Activated B cell treated with CpG ODN at 0.5 μM for 24 hours (primary cell): ENCODE results near the gene SPINT2. TPM values are rescaled to one million over a fixed set of nuclear protein-coding genes. Genes with fewer than 3 reads are reported as not detected.
"Not testable (repeated sequence)": the region's sequence is repeated elsewhere in the genome, so short reads cannot be mapped to it uniquely, and the experiment has no call there.

Experiments
- ATAC-seq: fragments of 200-7000 bp; cut with Tn5 transposase; one replicate; pipeline ENCODE4 v1.10.0; 2021; ENCODE audit warnings: low read depth, mild to moderate bottlenecking, moderate library complexity
- CTCF ChIA-PET: fragments of 350-600 bp; sonication (Branson Sonifier 250); formaldehyde crosslinking; loops from one replicate; lab custom pipeline; 2021; ENCODE audit warnings: antibody characterized with exemption; lab: Charles Lee
- POLR2A ChIA-PET: fragments of 350-600 bp; sonication (Branson Sonifier 250); formaldehyde crosslinking; loops from one replicate; lab custom pipeline; 2021; ENCODE audit warnings: antibody characterized with exemption; lab: Charles Lee
- DNase-seq: peaks from one replicate; pipeline ENCODE4 v3.0.0; 2022
- H3K27ac Mint-ChIP-seq: one replicate; pipeline ENCODE4 v1.8.0; 2020; ENCODE audit warnings: mixed read lengths
- H3K27me3 Mint-ChIP-seq: one replicate; pipeline ENCODE4 v1.8.0; 2021; ENCODE audit warnings: mixed read lengths
- H3K36me3 Mint-ChIP-seq: one replicate; pipeline ENCODE4 v1.8.0; 2021; ENCODE audit warnings: low read depth, mixed read lengths
- H3K4me1 Mint-ChIP-seq: one replicate; pipeline ENCODE4 v1.8.0; 2021; ENCODE audit warnings: mixed read lengths
- H3K4me3 Mint-ChIP-seq: one replicate; pipeline ENCODE4 v1.8.0; 2020; ENCODE audit warnings: mild to moderate bottlenecking, mixed read lengths
- H3K9me3 Mint-ChIP-seq: one replicate; pipeline ENCODE4 v1.8.0; 2020; ENCODE audit warnings: mixed read lengths
- intact Hi-C: fragments of 100-400 bp; cut with micrococcal nuclease; formaldehyde crosslinking; loops from one replicate; pipeline ENCODE4 v1.15.1; 2024
- total RNA-seq: library from RNA; stranded (reverse); gene quantifications from 2 replicates; pipeline ENCODE4 v1.2.3, GENCODE V29; 2022
- TF ChIP-seq, protein P1 (sequence below): fragments of 200-600 bp; IDR thresholded peaks from one replicate; pipeline ENCODE4 v1.8.0; 2022; ENCODE audit warnings: antibody characterized with exemption, mild to moderate bottlenecking

SPINT2 gene
- total RNA-seq, 1 donor from 2014 or later: 73.4 TPM

DNA sequence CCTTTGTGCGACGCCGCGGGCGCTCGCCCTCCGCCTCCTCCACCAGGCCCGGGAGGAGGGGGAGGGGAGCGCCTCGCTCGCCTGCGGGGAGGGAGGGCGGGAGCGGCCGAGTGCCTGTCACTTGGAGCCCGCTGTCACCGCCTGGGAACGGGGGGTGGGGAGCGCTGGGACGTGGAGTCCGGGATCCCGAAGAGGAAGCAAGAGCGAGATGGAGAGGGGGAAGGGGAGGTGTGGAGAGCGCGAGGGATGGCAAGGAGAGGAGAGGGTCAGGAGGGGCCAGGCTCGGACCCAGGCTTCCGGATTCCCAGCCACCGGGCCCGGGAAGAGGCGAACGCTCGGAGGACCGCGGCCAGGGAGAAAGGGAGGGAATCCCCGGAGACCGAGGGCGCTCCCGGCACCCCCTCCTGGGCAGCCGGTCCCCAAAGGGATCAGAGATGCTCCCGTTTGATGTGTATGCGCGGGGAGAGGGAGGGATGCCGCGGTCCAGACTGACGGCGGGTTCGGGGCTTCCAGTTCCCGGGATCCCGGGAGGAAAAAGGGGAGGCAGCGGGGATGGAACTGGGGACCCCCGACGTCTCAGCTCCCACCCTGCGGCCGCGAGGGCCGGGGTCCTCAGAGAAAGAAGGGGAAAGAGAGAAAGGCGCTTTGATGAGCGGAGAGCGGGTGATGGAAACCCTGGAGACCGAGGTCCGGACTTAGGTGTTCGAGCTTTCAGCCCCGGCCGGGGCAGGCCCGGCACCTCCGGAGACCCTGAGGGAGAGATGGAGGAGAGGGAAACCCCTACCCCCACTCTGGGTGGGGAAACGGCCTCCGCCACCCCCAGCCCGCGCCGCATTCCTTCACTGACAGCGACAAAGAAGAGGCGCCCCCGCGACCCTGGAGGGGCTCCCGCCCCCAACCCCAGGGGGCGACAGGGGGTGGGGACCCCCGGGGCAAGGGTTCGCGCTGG is 35.6 kb upstream of the SPINT2 start:
- DNase-seq: no peak
- TF ChIP-seq, protein P1, sequence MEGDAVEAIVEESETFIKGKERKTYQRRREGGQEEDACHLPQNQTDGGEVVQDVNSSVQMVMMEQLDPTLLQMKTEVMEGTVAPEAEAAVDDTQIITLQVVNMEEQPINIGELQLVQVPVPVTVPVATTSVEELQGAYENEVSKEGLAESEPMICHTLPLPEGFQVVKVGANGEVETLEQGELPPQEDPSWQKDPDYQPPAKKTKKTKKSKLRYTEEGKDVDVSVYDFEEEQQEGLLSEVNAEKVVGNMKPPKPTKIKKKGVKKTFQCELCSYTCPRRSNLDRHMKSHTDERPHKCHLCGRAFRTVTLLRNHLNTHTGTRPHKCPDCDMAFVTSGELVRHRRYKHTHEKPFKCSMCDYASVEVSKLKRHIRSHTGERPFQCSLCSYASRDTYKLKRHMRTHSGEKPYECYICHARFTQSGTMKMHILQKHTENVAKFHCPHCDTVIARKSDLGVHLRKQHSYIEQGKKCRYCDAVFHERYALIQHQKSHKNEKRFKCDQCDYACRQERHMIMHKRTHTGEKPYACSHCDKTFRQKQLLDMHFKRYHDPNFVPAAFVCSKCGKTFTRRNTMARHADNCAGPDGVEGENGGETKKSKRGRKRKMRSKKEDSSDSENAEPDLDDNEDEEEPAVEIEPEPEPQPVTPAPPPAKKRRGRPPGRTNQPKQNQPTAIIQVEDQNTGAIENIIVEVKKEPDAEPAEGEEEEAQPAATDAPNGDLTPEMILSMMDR: no peak
- intact Hi-C loops: loop anchor here (1.0 to 10.0 kb wide), 3 partner anchors 107 to 706 kb away; partner anchors contain the start of genes CATSPERG, EIF3K, MAP4K1 and MRPS12
- ATAC-seq: no peak
- H3K9me3 Mint-ChIP-seq: no peaks in the 10 kb centered on the region
- CTCF ChIA-PET: no interaction called here
- H3K36me3 Mint-ChIP-seq: no peaks in the 10 kb centered on the region
- peaks cover 46% of the 10 kb centered on the region for H3K27me3 Mint-ChIP-seq
- POLR2A ChIA-PET: no interaction called here
- H3K4me3 Mint-ChIP-seq: peak overlapping the region; percentile 62
- H3K4me1 Mint-ChIP-seq: peaks cover 28% of the 10 kb centered on the region
- H3K27ac Mint-ChIP-seq: no peak overlapping the region

DNA sequence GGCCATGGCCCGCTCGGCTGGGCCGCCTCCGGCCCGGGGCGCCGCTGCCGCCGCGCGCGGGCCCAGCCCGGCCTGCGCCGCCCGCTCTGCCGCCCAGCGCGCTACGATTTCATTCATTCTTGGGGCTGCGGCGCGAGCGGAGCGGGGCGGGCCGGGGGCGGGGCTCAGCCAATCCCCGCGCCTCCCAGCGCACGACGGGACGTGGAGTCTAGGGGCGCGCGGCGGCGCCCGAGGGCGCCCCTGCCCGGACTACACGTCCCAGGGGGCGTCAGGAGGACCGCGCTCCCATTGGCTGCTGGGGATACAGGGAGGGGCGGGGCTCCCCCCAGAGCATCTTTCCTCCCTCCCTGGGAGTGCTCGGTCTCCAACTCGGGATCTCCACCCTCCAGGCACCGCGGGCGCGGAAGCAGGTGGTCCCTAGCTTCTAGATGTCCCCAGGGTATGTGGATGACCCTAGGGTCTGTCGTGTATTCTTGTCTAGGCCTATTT is 34.7 kb upstream of the SPINT2 start:
- H3K4me3 Mint-ChIP-seq: no peak overlapping the region
- POLR2A ChIA-PET: interaction anchor here (0.7 to 1.0 kb wide), 2 partner anchors 196 to 323 kb away, joined by 7 to 8 read pairs; partner anchors contain the start of genes SIPA1L3 and WDR87
- H3K9me3 Mint-ChIP-seq: no peaks in the 10 kb centered on the region
- CTCF ChIA-PET: no interaction called here
- H3K36me3 Mint-ChIP-seq: no peaks in the 10 kb centered on the region
- peaks cover 40% of the 10 kb centered on the region for H3K27me3 Mint-ChIP-seq
- DNase-seq (peak; percentile 52), ATAC-seq (peak; percentile 87)
- intact Hi-C loops: loop anchor here (1.0 to 10.0 kb wide), 3 partner anchors 106 to 705 kb away; partner anchors contain the start of genes CATSPERG, EIF3K, MAP4K1 and MRPS12
- peaks cover 21% of the 10 kb centered on the region for H3K4me1 Mint-ChIP-seq
- TF ChIP-seq, protein P1: no peak
- H3K27ac Mint-ChIP-seq: no peak overlapping the region

DNA sequence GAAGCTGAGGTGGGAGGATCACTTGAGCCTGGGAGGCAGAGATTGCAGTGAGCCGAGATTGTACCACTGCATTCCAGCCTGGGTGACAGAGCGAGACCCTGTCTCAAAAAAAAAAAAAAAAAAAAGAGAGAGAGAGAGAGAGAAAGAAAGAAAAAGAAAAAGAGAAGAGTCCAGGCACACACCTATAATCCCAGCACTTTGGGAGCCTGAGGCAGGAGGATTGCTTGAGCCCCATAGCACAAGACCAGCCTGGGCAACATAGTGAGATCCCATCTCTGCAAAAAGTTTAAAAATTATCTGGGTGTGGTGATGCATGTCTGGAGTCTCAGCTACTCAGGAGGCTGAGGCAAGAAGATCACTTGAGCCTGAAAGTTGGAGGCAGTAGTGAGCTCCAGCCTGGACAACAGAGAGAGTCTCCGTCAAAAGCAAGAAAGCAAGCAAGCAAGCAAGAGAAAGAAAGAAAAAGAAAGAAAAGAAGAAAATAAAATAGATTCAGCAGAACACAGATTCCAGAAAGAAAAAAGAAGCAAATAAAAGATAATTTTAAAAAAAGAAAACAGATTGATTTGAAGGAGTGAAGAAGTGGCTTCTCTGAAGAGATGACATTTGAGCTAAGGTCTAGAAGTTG is 33.8 kb upstream of the SPINT2 start:
- Mint-ChIP-seq H3K4me1 (peaks cover 20% of the 10 kb centered on the region), H3K27me3 (peaks cover 36% of the 10 kb centered on the region)
- DNase-seq, intact Hi-C loops, H3K9me3 Mint-ChIP-seq, H3K4me3 Mint-ChIP-seq, CTCF ChIA-PET, H3K27ac Mint-ChIP-seq, ATAC-seq, H3K36me3 Mint-ChIP-seq: not testable (repeated sequence)
- POLR2A ChIA-PET: interaction anchor here (0.6 to 1.0 kb wide), 3 partner anchors 197 to 1661 kb away, joined by 3 to 8 read pairs (median 7); partner anchors contain the start of genes SIPA1L3 and WDR87

DNA sequence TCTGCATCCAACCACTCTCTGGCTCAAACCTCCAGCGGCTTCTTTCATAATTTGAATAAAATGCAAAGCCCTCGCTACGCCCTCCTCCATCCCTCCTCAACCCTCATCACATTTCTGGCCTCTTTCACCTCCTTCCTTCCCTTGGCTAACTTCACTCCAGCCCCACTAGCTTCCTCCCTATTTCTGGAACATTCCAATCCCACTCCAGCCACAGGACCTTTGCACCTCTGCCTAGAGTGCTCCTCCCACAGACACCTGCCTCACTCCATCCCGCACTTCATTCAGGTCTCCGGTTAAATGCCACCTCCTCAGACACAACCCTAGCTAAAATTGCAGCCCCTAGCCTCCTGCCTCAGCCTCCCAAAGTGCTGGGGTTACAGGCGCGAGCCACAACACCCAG is 32.5 kb upstream of the SPINT2 start:
- H3K9me3 Mint-ChIP-seq: no peaks in the 10 kb centered on the region
- no peak overlapping the region for H3K4me3 Mint-ChIP-seq
- DNase-seq: no peak
- H3K36me3 Mint-ChIP-seq: no peaks in the 10 kb centered on the region
- no peak for ATAC-seq
- intact Hi-C loops: no loop called here
- POLR2A ChIA-PET: no interaction called here
- no peak overlapping the region for H3K27ac Mint-ChIP-seq
- TF ChIP-seq, protein P1: no peak
- CTCF ChIA-PET: interaction anchor here (1.3 kb wide), 1 partner anchor 171 kb away, joined by 6 read pairs; the partner anchor contains the start of gene FAM98C
- peaks cover 27% of the 10 kb centered on the region for H3K27me3 Mint-ChIP-seq
- H3K4me1 Mint-ChIP-seq: peaks cover 16% of the 10 kb centered on the region

DNA sequence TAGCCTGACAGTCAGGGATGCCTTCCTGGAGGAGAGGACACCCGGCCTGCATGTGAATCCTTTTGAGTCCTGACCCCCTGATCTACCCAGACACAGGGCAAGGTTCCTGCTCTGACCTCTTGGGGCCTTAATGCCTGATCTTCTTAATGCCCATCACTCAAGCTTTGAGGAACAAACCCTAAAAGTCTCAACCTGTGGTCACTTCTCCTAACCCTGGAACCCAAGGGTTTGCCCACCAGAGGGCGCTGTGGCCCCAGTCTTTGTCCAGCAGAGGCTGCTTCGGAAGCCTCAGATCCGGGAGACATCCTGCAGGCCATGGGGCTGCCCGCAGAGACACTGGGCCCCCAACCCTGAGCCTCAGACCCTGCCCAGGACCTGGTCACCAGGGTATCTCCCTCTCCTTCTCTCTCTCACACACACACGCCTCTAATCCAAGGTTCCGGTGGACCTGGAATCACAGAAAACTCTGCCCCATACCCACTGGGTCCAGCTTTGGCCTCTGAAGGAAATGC is 30.6 kb upstream of the SPINT2 start:
- peak; percentile 58 for ATAC-seq
- no peak overlapping the region for H3K27ac Mint-ChIP-seq
- H3K4me3 Mint-ChIP-seq: no peak overlapping the region
- DNase-seq: peak; percentile 78
- peaks cover 6% of the 10 kb centered on the region for H3K4me1 Mint-ChIP-seq
- H3K9me3 Mint-ChIP-seq: no peaks in the 10 kb centered on the region
- CTCF ChIA-PET: interaction anchor here (1.0 to 2.9 kb wide), 9 partner anchors 10 to 336 kb away, joined by 3 to 14 read pairs (median 4); partner anchors contain the start of genes CATSPERG, PSMD8 and WDR87
- H3K36me3 Mint-ChIP-seq: no peaks in the 10 kb centered on the region
- H3K27me3 Mint-ChIP-seq: peaks cover 15% of the 10 kb centered on the region
- intact Hi-C loops: loop anchor here (1.0 to 2.0 kb wide), 3 partner anchors 102 to 335 kb away; partner anchors contain the start of genes CATSPERG and PSMD8
- TF ChIP-seq, protein P1: no peak
- POLR2A ChIA-PET: interaction anchor here (1.0 kb wide), 2 partner anchors 30 to 97 kb away, joined by 3 read pairs; partner anchors contain the start of gene SPINT2
